GM19395 (cell line): ENCODE data around the gene CHST12.
"Not testable (repeated sequence)": the region's sequence is repeated elsewhere in the genome, so short reads cannot be mapped to it uniquely, and the experiment has no call there.

Experiments
- ATAC-seq: cut with Tn5 transposase; IDR thresholded peaks from one replicate; pipeline ENCODE4 v1.9.1; 2021; ENCODE audit warnings: mild to moderate bottlenecking, moderate library complexity; ENCODE audit not compliant: unreplicated experiment

CHST12 gene

DNA sequence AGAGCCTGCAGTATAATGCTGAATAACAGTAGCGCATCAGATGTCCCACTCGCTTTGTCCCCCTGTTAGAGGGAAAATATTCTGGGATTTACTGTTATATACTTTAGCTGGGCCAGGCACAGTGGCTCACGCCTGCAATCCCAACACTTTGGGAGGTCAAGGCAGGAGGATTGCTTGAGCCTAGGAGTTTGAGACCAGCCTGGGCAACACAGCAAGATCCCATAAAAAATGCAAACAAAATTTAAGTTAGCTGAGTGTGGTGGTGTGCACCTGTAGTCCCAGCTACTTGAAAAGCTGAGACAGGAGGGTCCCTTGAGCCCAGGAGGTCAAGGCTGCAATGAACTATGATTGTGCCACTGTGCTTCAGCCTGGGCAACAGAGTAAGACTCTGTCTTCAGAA, 50.4 kb downstream of the CHST12 start:
- ATAC-seq, result not testable (repeated sequence)

GRCh38 chr7:2459674-2460073, 56.3 kb downstream of the CHST12 start:
- ATAC-seq, result no peak

DNA sequence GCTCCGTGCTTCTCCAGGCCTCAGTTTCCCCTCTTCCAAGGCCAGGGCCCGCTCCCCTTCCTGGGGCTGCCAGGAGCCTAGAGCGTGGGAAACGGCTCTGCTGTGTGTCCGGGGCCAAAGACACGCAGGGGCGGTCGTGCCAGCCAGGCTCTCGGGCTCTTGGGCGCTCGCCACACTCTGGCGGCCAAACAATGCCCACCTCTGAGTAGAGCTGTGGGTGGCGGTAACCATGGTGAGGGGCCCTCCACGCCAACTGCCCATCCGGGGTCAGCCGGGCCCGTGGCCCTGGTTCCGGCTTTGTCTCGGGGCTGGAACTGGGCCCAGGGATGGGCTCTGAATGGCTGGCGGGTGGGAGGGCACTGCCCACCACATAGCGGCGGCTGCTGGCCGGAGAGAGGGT, 56.8 kb downstream of the CHST12 start:
- no peak for ATAC-seq

DNA sequence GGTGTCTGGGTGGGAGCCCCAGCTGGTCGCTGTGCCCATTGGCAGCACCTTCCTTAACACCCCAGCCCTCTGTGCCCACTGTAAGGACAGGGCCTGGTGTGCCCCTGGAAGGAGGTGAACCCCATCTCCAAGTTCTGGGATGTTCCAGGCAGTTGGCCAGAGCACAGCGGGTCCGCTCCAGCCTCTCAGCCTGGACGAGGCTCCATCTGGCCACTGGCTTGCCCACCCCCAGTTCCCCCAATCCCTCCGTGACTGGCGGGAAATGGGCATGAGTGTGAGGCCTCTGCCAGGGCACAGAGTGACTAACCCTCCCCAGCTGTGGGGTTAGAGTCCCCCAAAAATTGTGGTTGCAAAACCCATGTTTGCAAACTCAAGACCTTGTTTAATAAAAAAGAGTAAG, 57.2 kb downstream of the CHST12 start:
- no peak for ATAC-seq

DNA sequence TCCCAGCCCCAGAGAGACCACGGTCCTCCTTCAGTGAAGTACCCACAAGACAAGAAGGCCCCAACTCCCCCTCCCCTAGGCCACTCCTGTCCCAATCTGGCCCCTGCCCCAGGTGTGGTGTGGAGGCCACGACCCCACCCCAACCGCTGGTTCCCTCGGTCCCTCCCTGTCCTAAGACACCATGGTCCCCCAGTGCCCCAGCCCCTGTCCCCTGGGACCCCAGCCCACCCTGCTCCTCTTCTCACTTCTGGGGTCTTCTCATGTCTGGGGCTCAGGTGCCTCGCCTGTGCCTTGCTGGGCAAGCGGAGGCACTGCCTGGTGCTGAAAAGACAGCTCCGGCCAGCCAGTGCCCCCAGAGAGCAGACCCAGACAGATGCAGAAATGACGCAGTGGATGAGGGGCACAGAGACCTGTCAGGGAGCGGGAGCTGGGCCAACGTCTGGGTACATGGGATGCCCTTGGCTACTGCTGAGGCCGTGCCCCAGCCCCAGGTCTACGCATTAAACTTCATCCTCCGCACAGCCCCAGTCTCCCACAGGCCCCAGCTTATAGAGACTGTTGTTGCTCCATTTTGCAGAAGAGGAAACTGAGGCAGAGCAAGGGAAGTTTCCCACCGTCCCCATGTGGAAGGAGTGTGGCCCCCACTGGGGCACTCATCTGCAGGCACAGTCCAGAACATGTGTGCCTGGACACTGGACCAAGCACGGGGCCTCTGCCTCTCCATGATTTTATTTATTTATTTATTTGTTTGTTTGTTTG, 58.0 kb downstream of the CHST12 start:
- no peak for ATAC-seq

- ATAC-seq, result no peak
Measured at GRCh38 chr7:2462731-2463130, 59.3 kb downstream of the CHST12 start.

GRCh38 chr7:2465928-2466327, 62.5 kb downstream of the CHST12 start:
- no peak for ATAC-seq

DNA sequence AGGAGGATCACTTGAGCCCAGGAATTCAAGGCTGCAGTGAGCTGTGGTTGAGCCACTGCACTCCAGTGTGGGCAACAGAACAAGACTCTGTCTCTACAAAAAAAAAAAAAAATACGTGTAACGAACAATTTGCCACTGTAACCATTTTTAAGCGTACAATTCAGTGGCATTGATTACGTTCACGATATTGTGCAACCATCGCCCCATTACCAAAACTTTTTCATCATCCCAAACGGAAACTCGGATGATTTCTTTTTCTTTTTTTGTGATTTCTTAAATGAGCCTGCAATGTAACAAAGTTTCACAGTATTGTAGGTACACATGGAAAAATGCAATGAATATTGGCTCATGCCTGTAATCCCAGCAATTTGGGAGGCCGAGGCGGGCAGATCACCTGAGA, 63.3 kb downstream of the CHST12 start:
- ATAC-seq, result no peak

- no peak for ATAC-seq
Measured at GRCh38 chr7:2468227-2468626, 64.8 kb downstream of the CHST12 start.

- ATAC-seq, result not testable (repeated sequence)
Measured at GRCh38 chr7:2469460-2470203, 66.2 kb downstream of the CHST12 start.

DNA sequence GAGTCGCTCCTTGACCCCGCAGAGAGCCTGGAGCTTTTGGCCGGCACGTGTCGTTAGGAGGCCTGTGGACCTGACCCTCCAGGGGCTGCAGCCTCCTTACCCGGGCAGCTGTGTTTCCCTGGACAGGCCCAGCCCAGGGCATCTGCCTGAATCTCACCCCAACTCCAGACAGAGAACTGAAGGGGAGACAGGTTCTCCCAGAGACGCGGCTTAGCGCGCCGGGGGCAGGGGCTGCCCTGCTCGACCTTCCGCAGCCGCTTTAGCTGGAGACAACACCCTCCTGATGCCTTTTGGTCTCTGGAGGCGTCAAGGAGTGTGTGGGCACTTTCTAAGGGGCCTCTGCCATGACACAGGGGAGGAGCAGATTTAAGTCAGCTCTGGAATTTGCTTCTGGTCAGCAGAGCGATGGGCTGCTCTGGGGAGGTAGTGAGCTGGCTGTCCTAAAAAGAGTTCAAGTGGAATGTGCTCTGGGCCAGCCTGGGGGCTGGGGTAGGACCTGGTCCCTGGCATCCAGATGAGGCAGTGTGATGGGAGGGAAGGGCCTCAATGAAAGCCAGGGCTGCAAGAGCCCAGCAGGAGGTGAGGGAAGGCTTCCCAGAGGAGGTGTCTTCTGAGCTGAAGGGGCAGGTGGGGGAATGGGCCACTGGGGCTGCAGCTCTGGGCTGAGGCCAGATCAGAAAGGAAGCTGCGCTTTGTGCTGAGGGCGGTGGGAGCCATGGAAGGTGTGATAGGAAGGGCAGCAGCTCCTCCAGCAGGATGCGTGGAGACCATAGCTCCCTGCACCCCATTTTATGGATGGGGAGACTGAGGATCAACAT, 67.0 kb downstream of the CHST12 start:
- ATAC-seq, result no peak

- no peak for ATAC-seq
Measured at GRCh38 chr7:2471022-2471329, 67.6 kb downstream of the CHST12 start.

DNA sequence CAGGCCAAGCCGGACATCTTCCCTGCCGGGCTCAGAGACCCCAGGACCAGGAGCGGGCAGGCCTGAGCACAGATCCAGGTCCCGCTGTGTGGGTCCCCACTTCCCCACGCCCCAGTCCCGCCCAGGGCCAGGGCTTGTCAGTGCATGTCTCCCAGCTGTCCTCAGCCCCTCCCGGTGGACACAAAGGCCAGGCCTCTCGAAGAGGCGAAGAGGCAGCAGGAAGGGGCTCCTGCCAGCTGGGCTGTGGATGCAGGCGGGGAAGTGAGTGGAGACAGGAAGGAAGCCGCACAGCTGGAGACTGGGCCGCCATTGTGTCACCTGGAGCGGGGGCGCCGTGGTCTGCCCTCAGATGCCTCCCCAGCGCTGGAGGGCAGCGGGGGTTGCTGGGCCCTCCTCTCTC, 68.0 kb downstream of the CHST12 start:
- no peak for ATAC-seq

DNA sequence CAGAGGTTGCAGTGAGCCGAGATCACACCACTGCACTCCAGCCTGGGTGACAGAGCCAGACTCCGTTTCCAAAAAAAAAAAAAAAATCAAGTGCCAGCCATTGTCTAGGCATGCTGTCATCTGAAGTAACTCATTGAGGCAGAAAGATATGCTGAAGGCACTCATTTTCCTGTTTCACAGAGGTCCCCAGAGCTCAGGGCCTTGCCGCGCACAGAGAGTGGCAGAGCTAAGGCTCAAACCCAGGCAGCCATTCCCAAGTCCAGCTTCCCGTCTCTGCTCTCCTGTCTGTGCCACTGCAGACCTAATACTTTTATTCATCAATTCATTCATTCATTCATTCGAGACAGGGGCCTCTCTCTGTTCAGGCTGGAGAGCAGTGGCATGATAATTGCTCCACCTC, 69.3 kb downstream of the CHST12 start:
- ATAC-seq, result no peak

- ATAC-seq, result no peak
Measured at GRCh38 chr7:2473496-2474180, 70.2 kb downstream of the CHST12 start.

DNA sequence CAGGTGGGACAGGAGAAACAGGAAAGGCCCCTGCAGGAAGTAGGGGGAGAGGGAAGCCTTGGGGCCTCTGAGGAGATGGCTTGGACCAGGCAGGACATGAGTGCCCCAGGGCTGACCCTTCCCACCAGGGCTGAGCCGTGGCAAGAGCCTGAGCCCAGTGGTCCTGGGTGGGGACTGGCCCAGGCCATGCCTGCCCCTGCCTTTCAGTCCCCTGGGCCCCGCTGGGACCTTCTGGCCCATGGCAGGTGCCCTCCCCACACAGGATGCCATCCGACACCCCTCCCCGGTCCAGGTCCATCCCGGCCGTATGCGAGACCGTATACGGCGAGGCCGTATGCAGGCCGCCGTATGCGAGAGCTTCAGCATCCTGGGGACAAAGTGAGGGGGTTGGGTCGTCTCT, 70.8 kb downstream of the CHST12 start:
- no peak for ATAC-seq

DNA sequence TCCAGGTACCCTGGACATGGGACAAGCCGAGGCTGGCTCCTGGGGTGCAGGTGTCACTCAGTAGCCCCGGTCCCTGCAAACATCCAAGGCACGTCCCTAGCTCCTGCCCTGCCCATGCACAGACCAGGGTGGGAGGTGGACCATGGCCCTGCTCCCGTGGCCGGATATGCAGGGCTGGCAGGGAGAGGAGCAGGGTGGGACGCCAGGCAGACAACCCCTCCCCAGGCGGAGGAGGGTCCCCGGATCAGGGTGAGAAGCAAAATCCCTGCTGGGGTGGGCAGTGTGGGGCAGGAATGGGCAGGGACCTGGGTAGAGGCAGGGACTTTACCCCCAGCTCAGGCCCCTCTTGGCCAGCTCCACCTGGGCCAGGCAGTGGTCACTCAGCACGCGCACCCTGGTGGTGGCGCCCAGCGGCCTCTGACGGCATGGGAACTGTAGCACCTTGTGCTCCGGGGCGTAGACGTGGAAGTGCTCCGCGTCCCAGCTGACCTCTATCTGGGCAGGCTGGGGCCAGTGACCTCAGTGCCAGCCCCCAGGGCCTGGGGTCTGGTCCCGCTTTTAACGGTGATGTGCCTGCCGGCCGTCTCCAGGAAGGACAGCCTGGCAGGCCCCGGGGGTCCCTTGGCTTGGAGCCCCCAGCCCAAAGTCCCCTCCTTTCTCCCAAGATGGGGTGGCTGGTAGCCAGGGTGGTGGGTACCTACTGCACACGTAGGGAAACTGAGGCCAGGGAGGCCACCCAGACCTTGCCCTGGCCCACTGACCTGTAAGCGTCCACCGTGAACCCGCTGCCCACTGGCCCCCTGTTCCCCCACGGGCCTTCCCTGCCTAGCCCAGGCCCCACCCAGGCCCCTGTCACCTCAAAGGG, 71.6 kb downstream of the CHST12 start:
- ATAC-seq, result no peak

DNA sequence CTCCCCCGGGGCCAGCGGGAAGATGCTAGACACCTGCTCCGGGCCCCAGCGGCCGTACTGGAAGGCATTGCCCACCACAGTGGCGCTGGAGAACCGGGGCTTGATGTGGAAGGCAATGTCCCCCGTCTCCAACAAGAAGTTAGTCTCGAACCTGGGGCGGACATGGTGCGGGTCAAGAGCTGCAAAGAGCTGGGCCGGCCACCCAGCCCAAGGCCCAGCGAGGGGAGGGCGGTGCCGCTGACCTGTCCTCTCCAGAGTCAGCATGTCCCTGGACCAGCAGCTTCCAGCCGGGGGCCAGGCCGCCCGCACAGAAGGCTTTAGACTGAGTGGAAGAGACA, 72.2 kb downstream of the CHST12 start:
- no peak for ATAC-seq

DNA sequence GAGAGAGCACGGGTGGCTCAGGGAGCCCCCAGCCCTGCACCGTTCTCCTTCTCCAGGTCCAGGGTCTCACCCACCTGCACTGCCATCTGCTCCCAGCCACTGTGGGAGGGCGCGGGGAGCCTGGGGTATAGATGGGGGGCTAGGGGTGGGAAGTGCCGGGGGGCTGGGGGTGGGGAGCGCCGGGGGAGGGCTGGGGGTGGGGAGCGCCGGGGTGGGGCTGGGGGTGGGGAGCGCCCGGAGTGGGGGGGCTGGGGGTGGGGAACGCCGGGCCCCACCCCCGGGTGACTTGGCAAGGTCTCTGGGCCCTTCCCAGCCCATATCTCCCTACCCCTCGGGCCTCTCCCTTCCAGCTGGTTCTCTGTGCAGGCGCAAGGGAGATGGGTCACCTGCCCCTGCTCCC, 72.9 kb downstream of the CHST12 start, which contains the start of gene GRIFIN:
GRIFIN (minus strand) TSS at position 101 of the 400 bp plus-strand sequence; CDS start at position 86, 15 bp downstream.
- no peak for ATAC-seq

GRCh38 chr7:2476776-2477446, 73.5 kb downstream of the CHST12 start:
- ATAC-seq, result no peak
